Brain microvascular endothelial cell (primary cell): ENCODE data around the gene PKIB.

Experiments
- DNase-seq: peaks from one replicate; pipeline ENCODE4 v3.0.0-alpha.2; 2020
- H3K27ac ChIP-seq: fragments of 250-450 bp; sonication (Bioruptor Pico); 2 replicates; pipeline ENCODE4 v1.5.1; 2020; ENCODE audit warnings: mild to moderate bottlenecking, moderate library complexity
- H3K27me3 ChIP-seq: fragments of 250-450 bp; sonication (Bioruptor Pico); replicated peaks from 2 replicates; pipeline ENCODE4 v1.5.1; 2020; ENCODE audit warnings: mild to moderate bottlenecking
- H3K36me3 ChIP-seq: fragments of 250-450 bp; sonication (Bioruptor Pico); replicated peaks from 2 replicates; pipeline ENCODE4 v1.5.1; 2020; ENCODE audit warnings: mild to moderate bottlenecking
- H3K4me3 ChIP-seq: 2 replicates; pipeline ENCODE4 v1.5.1; 2011; ENCODE audit warnings: low read depth, mild to moderate bottlenecking, control low read depth, low read length, moderate library complexity
- CTCF ChIP-seq: IDR thresholded peaks from 2 replicates; pipeline ENCODE4 v1.5.1; 2011; ENCODE audit warnings: low read depth, mild to moderate bottlenecking, moderate library complexity, low read length, control low read depth, inconsistent platforms; ENCODE audit errors: missing control alignments
- in situ Hi-C: cut with HindIII; loops from 2 replicates; pipeline ENCODE4 v1.10.0; 2017; ENCODE audit warnings: low sequenced_read_pairs, low pct_ligation_motif_present

The PKIB gene

GRCh38 chr6:122712093-122712447 is 101.9 kb downstream of the PKIB start:
- in situ Hi-C loops: no loop called here
- no peak for TF ChIP-seq CTCF
- H3K27me3 ChIP-seq: no peaks in the 10 kb centered on the region
- H3K36me3 ChIP-seq: no peaks in the 10 kb centered on the region
- no peak for DNase-seq
- no peak overlapping the region for H3K27ac ChIP-seq
- no peak overlapping the region for H3K4me3 ChIP-seq

GRCh38 chr6:122712448-122713137 is 102.4 kb downstream of the PKIB start:
- TF ChIP-seq CTCF: no peak
- no peak overlapping the region for H3K27ac ChIP-seq
- in situ Hi-C loops: no loop called here

GRCh38 chr6:122713138-122713537 is 102.9 kb downstream of the PKIB start:
- in situ Hi-C loops: no loop called here
- Histone ChIP-seq H3K4me3 (no peak overlapping the region), H3K36me3 (no peaks in the 10 kb centered on the region), H3K27ac (no peak overlapping the region), H3K27me3 (no peaks in the 10 kb centered on the region)
- no peak for TF ChIP-seq CTCF
- DNase-seq: no peak

More at GRCh38 chr6:122712448-122713137, 102.4 kb downstream of the PKIB start:
- peak; percentile 14 for DNase-seq
- H3K27me3 ChIP-seq: no peaks in the 10 kb centered on the region
- H3K4me3 ChIP-seq: no peak overlapping the region
- H3K36me3 ChIP-seq: no peaks in the 10 kb centered on the region

GRCh38 chr6:122714059-122714458 is 103.9 kb downstream of the PKIB start:
- no peaks in the 10 kb centered on the region for H3K27me3 ChIP-seq
- no peak overlapping the region for H3K27ac ChIP-seq
- TF ChIP-seq CTCF: no peak
- DNase-seq: no peak
- H3K36me3 ChIP-seq: no peaks in the 10 kb centered on the region
- in situ Hi-C loops: no loop called here
- H3K4me3 ChIP-seq: no peak overlapping the region

GRCh38 chr6:122715725-122716124 is 105.5 kb downstream of the PKIB start:
- Histone ChIP-seq H3K27ac (no peak overlapping the region), H3K4me3 (no peak overlapping the region), H3K27me3 (no peaks in the 10 kb centered on the region), H3K36me3 (no peaks in the 10 kb centered on the region)
- in situ Hi-C loops: no loop called here
- no peak for TF ChIP-seq CTCF
- peak; percentile 38 for DNase-seq

- peak; percentile 43 for DNase-seq
- Histone ChIP-seq H3K36me3 (no peaks in the 10 kb centered on the region), H3K27ac (no peak overlapping the region), H3K4me3 (no peak overlapping the region), H3K27me3 (no peaks in the 10 kb centered on the region)
- in situ Hi-C loops: no loop called here
- no peak for TF ChIP-seq CTCF
These were observed 107.1 kb downstream of the PKIB start for GRCh38 chr6:122717350-122717749.
